Spleen (tissue), 7 donors: ENCODE data around the gene SMIM23.

ENCODE experiments used
- POLR2A ChIP-seq, 3 donors: fragments of 450-650 bp; IDR thresholded peaks; one replicate each; pipeline ENCODE4 v1.5.1; 2017; ENCODE audit warnings: antibody characterized with exemption in 3 of 3, mild to moderate bottlenecking in 1 of 3
- POLR2AphosphoS5 ChIP-seq, 3 donors: sonication (generic); formaldehyde crosslinking; IDR thresholded peaks; one replicate each; pipeline ENCODE4 v1.5.1; 2017; ENCODE audit warnings: antibody characterized with exemption in 3 of 3
- TF ChIP-seq, protein P1 (sequence below), 11 experiments: fragments of 200-600 bp in 7 of 11; fragments of 450-650 bp in 4 of 11; sonication (generic) in 4 of 11; IDR thresholded peaks in 8 of 11; conservative IDR thresholded peaks in 3 of 11; 1 replicate in 7 of 11; 2 replicates in 4 of 11; pipeline versions ENCODE4 v1.4.0 to v1.8.0; 2016 to 2021; ENCODE audit warnings: antibody characterized with exemption in 11 of 11, inconsistent platforms in 4 of 11, mild to moderate bottlenecking in 1 of 11
- donor health status: DM: no; HTN: no; CAD: no; lungs with moderate emphysema.
- donor health status: DM: no; HTN: no; CAD: no.
- donor health status: DM: no; HTN: no; CAD: no.

DNA sequence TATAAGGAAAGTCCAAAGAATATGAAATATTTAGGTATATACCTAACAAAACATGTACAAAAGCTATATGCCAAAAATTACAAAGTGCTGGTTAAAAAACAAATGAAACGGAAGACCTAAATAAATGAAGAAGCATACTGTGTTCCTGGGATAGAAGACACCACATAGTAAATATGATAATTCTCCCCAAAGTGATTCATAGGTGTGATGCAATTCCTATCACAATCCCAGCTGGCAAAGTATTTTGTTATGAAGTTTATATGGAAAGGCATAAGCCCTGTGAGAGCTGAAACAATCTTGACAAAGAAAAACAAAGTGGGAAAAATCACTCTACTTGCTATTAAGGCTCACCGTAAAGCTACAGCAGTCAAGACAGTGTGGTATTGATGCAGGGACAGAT, 2.6 kb upstream of the SMIM23 start:
- TF ChIP-seq, protein P1, sequence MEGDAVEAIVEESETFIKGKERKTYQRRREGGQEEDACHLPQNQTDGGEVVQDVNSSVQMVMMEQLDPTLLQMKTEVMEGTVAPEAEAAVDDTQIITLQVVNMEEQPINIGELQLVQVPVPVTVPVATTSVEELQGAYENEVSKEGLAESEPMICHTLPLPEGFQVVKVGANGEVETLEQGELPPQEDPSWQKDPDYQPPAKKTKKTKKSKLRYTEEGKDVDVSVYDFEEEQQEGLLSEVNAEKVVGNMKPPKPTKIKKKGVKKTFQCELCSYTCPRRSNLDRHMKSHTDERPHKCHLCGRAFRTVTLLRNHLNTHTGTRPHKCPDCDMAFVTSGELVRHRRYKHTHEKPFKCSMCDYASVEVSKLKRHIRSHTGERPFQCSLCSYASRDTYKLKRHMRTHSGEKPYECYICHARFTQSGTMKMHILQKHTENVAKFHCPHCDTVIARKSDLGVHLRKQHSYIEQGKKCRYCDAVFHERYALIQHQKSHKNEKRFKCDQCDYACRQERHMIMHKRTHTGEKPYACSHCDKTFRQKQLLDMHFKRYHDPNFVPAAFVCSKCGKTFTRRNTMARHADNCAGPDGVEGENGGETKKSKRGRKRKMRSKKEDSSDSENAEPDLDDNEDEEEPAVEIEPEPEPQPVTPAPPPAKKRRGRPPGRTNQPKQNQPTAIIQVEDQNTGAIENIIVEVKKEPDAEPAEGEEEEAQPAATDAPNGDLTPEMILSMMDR (IDR thresholded peaks at IDR 0.05 in 8 of 11, conservative IDR thresholded peaks at IDR 0.05 in 3 of 11): no peak
- TF ChIP-seq POLR2A (IDR thresholded peaks at IDR 0.05) (no peak), POLR2AphosphoS5 (IDR thresholded peaks at IDR 0.05) (no peak)
